Kasumi-1 (cell line): ENCODE measurements around the gene S100Z.
A peak's percentile ranks its signal among the peaks of the same experiment; 100 is the strongest.
"Not testable (repeated sequence)": the region's sequence is repeated elsewhere in the genome, so short reads cannot be mapped to it uniquely, and the experiment has no call there.

Experiments used
- DNase-seq, 2 experiments: peaks; one replicate each; lab custom pipeline; 2025; lab: John Stamatoyannopoulos, UW

Gene S100Z

GRCh38 chr5:76849419-76850291 is at the start of gene S100Z:
TSS of gene S100Z (plus strand) at chr5:76850014. CDS start at chr5:76875360, 25,346 bp downstream.
- DNase-seq = peak; percentile 81 to 85

DNA sequence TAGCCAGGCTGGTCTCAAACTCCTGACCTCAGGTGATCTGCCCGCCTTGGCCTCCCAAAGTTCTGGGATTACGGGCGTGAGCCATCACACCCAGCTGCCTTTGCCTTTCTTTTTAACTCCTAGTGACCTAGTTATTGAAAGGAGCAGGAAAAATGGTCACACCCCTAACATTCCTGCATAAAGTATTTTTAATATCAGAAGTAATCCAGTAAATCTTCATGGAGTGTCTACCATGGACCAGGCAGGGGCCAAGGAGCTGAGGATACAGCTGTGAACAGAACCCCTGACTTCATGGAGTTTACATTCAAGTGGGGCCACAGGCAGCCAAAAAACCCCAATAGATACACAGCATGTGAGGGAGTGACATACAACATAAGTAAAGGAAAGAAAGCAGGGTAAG is 49.2 kb upstream of the S100Z start:
- no peak for DNase-seq

GRCh38 chr5:76801159-76801802 is 48.5 kb upstream of the S100Z start:
- no peak for DNase-seq

- no peak for DNase-seq
Observed at GRCh38 chr5:76801803-76802195, 48.0 kb upstream of the S100Z start.

DNA sequence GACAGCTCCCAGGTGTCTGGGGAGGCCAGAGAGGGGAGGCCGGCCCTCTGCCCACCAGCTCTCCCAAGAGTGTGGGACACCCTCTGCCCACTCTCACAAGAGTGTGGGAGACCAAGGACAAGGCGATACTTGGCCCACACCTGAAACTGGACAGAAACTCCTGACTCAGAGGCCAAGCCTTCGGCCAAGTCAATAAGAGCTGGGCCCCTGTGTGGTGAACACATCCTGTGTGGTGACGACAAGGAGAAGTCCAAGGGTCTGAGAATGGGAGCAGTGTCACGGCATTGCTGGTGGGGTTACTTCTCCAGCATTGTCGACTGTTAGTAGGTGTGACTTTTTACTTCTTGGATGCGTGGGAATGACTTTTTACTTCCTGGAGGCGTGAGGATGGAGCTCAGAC is 45.5 kb upstream of the S100Z start:
- no peak for DNase-seq

DNA sequence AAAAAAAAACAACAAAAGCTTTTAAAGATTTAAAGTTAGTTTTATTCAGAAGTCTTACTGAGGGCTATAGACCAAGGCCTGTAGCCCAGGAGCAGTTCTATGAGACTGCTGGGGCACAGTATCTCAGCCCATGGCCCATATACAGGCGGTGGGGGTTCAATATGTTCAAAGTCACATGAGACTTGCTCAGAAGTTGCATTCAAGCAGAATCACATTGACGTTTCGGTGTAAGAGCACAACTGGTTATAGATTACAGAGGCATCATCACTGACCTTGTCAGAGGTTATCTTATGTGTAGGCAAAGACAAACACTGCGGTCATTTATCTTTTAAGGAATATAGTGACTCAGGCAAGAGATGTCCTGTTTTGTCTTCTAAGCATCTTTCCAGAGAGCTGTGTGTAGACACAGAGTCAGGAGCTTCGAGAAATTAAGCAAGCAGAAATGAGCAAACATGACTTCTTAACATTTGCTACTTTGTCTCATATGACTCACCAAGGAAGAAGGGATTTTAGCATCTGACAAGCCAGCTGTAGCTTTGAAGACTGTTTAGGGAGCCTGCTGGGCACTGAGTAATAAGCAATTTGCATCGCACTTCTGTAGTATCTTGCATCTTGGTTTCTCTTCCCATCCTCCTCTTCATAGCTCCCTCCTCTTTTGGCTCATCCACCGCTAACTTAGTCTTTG is 43.9 kb upstream of the S100Z start:
- DNase-seq = no peak

DNA sequence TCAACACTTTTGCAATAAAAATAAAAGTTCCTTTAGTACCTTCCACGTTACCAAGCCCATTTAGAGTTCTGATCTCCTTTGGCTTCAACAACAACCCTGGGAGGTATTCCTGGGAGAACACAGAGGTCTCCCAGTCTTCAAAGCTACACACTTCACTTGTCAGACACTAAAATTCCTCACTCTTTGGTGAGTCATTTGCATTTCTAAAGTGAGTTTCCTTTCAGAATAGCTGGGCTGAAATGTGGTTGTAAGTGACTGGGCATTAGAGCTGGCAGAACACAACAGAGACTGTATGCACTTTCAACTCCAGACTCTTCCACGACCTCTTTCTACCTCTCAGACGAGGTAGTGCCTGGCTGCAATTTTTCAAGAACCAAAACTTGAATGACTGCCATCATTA is 42.5 kb upstream of the S100Z start:
- no peak for DNase-seq

DNA sequence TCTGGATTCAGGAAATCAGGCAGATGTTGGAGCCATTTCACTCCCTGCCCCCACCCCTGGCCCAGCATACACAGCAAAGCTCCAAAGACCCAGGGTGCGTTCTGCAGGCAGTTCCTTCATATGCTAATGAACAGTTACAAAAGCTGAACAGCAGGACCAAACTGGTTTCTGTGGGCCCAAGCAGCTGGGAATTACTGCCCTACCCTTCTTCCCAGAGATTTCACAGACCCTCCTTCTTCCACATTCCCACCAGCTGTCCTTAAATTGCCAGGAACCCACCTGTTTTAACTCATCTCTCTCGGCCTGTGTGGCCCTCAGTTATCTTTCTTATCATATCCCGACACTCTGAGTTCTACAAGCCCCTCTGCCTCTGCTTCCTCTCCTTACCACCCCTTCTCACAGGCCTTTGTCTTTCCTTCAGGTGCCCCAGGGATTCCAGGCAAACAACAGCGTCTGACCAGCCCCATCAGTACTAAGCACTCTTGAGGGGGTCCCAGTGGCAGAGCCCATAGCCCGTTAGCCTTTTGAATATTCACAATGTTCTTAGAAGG is 41.6 kb upstream of the S100Z start:
- no peak for DNase-seq

DNA sequence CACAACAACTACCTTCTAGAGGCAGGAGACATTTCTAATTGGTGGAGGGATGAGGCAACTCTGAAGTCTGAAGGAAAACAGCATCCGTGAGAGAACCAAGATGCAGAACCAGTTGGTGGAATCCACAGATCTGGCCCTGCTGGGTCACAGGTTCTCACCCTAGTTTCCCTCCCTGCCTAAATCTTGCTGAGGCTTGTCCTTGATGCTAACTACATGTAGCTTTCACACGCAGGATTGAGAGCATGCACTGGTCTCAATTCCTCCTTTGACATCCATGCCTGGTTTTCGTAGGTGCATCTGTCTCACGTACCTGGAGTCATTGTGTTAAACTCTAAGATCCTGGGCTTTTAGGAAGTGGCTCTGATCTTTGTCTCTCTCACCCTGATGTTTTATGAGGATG is 40.7 kb upstream of the S100Z start:
- no peak for DNase-seq

GRCh38 chr5:76810236-76810635 is 39.6 kb upstream of the S100Z start:
- no peak for DNase-seq

DNA sequence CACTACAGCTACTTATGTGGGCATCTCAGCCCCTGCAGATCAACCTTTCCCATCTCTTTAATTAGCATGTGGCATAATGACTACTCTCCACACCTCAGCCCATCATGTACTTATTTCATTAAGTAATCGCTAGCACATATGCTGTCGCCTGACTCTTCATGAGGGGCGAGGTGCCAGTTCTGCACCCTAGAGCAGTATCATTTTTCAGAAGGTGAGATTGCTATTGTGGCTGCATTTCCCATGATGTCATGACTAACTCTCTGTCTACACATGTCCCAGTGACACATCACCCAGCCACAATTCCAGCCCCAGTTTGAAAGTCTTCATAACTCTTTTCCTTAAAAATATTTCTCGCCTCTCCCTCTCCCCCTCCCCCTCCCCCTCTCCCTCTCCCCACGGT is 38.6 kb upstream of the S100Z start:
- no peak for DNase-seq

GRCh38 chr5:76812209-76812608 is 37.6 kb upstream of the S100Z start:
- DNase-seq = not testable (repeated sequence)

GRCh38 chr5:76813982-76814562 is 35.7 kb upstream of the S100Z start:
- DNase-seq = no peak

DNA sequence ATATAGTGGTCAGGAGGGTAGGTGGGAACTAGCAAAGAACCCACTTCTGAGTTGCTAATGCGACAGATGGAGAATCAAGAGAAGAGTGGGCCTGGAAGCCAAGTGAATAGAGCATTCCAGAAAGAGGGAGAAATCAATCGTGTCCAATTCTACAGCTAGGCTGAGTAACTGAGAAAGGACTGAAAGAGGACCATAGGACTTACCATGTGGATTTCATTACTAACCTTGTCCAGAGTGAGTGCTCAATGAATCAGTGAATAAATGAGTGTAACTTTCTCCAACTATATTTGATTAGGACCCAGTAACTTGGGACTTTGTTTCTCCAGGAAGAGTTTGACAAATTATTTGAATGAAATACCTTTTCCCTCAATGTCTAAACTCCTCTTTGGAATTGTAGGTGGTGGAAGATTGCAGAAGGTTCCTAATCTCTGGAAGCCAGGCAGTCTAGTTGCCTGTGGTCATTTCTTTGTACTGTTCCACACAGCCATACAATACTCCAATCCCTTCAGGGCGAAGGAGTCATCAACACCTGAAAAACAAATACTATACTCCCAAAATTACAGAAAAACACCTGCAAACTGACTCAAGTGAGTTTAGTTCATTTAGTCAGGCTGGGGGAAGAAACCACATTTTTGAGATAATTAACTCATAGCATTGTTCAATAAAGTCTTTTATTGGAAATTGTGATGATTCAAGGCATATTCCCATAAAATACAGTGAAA is 33.5 kb upstream of the S100Z start:
- no peak for DNase-seq

GRCh38 chr5:76818844-76819831 is 30.7 kb upstream of the S100Z start, which contains the start of gene F2RL1:
TSS of gene F2RL1 (plus strand) at chr5:76819030. CDS start at chr5:76819183, 153 bp downstream.
- DNase-seq = peak in 1 of 2 experiments; percentile 10

DNA sequence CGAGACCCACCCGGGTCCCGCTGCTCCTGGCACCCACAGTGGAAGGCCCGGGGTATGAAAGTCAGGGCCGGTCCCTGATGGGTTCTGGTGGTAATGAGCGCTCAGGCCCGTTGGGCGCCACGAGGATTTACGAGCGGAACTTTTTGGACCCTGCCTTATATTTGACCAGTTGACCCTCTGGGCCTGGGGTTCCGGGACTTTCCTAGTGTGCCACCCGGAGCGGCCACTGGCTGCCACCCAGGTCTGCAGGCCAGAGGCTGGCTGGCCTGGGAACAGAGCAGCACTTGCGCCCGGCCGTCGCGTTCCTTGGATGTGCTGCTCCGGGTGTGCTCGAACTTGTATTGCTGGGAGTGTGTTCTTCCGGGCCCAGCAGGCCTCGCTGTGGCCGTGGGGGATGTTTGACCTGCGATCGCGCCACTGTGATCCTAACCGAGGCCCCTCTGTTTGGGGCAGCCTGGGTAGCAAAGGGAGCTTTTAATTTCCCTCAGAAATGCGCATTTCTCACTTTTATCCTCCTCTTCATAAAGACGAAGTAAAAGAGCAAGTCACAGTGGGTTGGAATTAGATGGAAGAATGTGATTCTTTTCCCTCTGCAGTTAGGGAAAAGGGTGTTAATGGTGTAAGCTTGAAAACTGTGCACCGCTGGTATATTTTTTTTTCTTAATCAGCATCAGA is 29.8 kb upstream of the S100Z start:
- no peak for DNase-seq

- DNase-seq = no peak
Observed at GRCh38 chr5:76820526-76820890, 29.3 kb upstream of the S100Z start.

GRCh38 chr5:76821136-76821535 is 28.7 kb upstream of the S100Z start:
- DNase-seq = no peak

DNA sequence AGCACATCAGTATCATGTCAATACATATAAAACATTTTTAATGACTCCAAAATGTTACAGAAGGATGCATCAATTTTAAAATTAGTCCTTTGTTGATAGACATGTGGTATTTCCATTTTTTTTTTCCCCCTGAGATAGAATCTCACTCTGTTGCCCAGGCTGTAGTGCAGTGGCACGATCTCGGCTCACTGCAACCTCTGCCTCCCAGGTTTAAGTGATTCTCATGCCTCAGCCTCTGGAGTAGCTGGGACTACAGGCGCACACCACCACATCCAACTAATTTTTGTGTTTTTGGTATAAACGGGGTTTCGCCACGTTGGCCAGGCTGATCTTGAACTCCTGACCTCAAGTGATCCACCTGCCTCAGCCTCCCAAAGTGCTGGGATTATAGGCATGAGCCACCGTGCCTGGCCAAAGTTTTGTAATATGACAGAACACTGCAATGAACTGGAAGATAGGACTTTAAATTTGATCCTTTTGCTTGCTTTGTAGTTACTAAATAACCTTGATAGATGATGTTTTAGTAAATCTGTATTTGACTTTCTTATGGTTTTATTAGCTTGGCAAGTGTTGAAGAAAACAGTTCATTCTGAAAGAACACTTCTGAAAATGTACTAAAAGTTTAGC is 27.6 kb upstream of the S100Z start:
- not testable (repeated sequence) for DNase-seq
